Measurements from ENCODE around the gene DRD5.
A peak's percentile ranks its signal among the peaks of the same experiment; 100 is the strongest.

The DRD5 gene

GRCh38 chr4:9808077-9808476, 26.6 kb downstream of the DRD5 start:
- no peaks in the 10 kb centered on the region for H4K20me1 ChIP-seq (ENCODE audit: insufficient read depth, low read length)
- H3K9ac ChIP-seq (ENCODE audit: low read length): no peak overlapping the region
- peaks cover 15% of the 10 kb centered on the region for H3K4me1 ChIP-seq (ENCODE audit: low read length)
- H3K4me3 ChIP-seq (ENCODE audit: low read length): no peak overlapping the region
- H3K27me3 ChIP-seq (replicated peaks; ENCODE audit: insufficient read depth, low read length): 0 out of 2 replicates have a peak, but pooled peaks cover 4% of the 10 kb centered on the region
- no peaks in the 10 kb centered on the region for H3K9me3 ChIP-seq (replicated peaks; ENCODE audit: insufficient read depth, low read length)
- no peak overlapping the region for H3K4me2 ChIP-seq (ENCODE audit: low read depth, low read length)
- no peak for TF ChIP-seq EZH2 (optimal IDR thresholded peaks at IDR 0.05; ENCODE audit: low read depth, low read length)
- no peak for TF ChIP-seq EZH2phosphoT487 (IDR thresholded peaks at IDR 0.05; ENCODE audit: low read length)
- TF ChIP-seq, protein P1, sequence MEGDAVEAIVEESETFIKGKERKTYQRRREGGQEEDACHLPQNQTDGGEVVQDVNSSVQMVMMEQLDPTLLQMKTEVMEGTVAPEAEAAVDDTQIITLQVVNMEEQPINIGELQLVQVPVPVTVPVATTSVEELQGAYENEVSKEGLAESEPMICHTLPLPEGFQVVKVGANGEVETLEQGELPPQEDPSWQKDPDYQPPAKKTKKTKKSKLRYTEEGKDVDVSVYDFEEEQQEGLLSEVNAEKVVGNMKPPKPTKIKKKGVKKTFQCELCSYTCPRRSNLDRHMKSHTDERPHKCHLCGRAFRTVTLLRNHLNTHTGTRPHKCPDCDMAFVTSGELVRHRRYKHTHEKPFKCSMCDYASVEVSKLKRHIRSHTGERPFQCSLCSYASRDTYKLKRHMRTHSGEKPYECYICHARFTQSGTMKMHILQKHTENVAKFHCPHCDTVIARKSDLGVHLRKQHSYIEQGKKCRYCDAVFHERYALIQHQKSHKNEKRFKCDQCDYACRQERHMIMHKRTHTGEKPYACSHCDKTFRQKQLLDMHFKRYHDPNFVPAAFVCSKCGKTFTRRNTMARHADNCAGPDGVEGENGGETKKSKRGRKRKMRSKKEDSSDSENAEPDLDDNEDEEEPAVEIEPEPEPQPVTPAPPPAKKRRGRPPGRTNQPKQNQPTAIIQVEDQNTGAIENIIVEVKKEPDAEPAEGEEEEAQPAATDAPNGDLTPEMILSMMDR (IDR thresholded peaks at IDR 0.05; ENCODE audit: low read length): no peak
- no peaks in the 10 kb centered on the region for H3K36me3 ChIP-seq (replicated peaks; ENCODE audit: insufficient read depth, low read length)
- H3K9me2 ChIP-seq (replicated peaks; ENCODE audit: insufficient read depth, low read length): no peaks in the 10 kb centered on the region
- no peaks in the 10 kb centered on the region for H3K79me2 ChIP-seq (ENCODE audit: low read length)
- H3K27ac ChIP-seq (ENCODE audit: low read length): no peak overlapping the region
- H3F3A ChIP-seq (ENCODE audit: insufficient read depth, low read length): peaks cover 6% of the 10 kb centered on the region; the same call in 1 of the 2 replicates
- no peak overlapping the region for H2AFZ ChIP-seq (ENCODE audit: low read length)
- no peak for DNase-seq

GRCh38 chr4:9811806-9812205, 30.4 kb downstream of the DRD5 start:
- H3K79me2 ChIP-seq (ENCODE audit: low read length): no peaks in the 10 kb centered on the region
- no peak overlapping the region for H3K4me3 ChIP-seq (ENCODE audit: low read length)
- no peak overlapping the region for H3K4me2 ChIP-seq (ENCODE audit: low read depth, low read length)
- H3K9me2 ChIP-seq (replicated peaks; ENCODE audit: insufficient read depth, low read length): no peaks in the 10 kb centered on the region
- H3K27ac ChIP-seq (ENCODE audit: low read length): no peak overlapping the region
- no peaks in the 10 kb centered on the region for H3K9me3 ChIP-seq (replicated peaks; ENCODE audit: insufficient read depth, low read length)
- no peaks in the 10 kb centered on the region for H4K20me1 ChIP-seq (ENCODE audit: insufficient read depth, low read length)
- no peaks in the 10 kb centered on the region for H3K36me3 ChIP-seq (replicated peaks; ENCODE audit: insufficient read depth, low read length)
- no peak for DNase-seq
- H3K9ac ChIP-seq (ENCODE audit: low read length): no peak overlapping the region
- TF ChIP-seq EZH2 (optimal IDR thresholded peaks at IDR 0.05; ENCODE audit: low read depth, low read length) (no peak), EZH2phosphoT487 (IDR thresholded peaks at IDR 0.05; ENCODE audit: low read length) (no peak)
- TF ChIP-seq, protein P1 (IDR thresholded peaks at IDR 0.05; ENCODE audit: low read length): no peak
- 0 out of 2 replicates have a peak, but pooled peaks cover 4% of the 10 kb centered on the region for H3K27me3 ChIP-seq (replicated peaks; ENCODE audit: insufficient read depth, low read length)
- H3F3A ChIP-seq (ENCODE audit: insufficient read depth, low read length): peaks cover 10% of the 10 kb centered on the region; the same call in 1 of the 2 replicates
- H2AFZ ChIP-seq (ENCODE audit: low read length): no peak overlapping the region
- peaks cover 20% of the 10 kb centered on the region for H3K4me1 ChIP-seq (ENCODE audit: low read length)

- Histone ChIP-seq H3K9ac (ENCODE audit: low read length) (no peak overlapping the region), H3K4me1 (ENCODE audit: low read length) (peaks cover 20% of the 10 kb centered on the region), H2AFZ (ENCODE audit: low read length) (no peak overlapping the region), H3K4me2 (ENCODE audit: low read depth, low read length) (peak overlapping the region; percentile 27; the same call in 1 of the 2 replicates), H3K4me3 (ENCODE audit: low read length) (no peak overlapping the region), H3K27ac (ENCODE audit: low read length) (no peak overlapping the region), H4K20me1 (ENCODE audit: insufficient read depth, low read length) (no peaks in the 10 kb centered on the region), H3K9me3 (replicated peaks; ENCODE audit: insufficient read depth, low read length) (no peaks in the 10 kb centered on the region), H3K79me2 (ENCODE audit: low read length) (no peaks in the 10 kb centered on the region), H3K9me2 (replicated peaks; ENCODE audit: insufficient read depth, low read length) (no peaks in the 10 kb centered on the region), H3F3A (ENCODE audit: insufficient read depth, low read length) (peaks cover 10% of the 10 kb centered on the region; the same call in 1 of the 2 replicates), H3K36me3 (replicated peaks; ENCODE audit: insufficient read depth, low read length) (no peaks in the 10 kb centered on the region), H3K27me3 (replicated peaks; ENCODE audit: insufficient read depth, low read length) (0 out of 2 replicates have a peak, but pooled peaks cover 4% of the 10 kb centered on the region)
- DNase-seq: peak; percentile 57
- TF ChIP-seq EZH2phosphoT487 (IDR thresholded peaks at IDR 0.05; ENCODE audit: low read length) (no peak), EZH2 (optimal IDR thresholded peaks at IDR 0.05; ENCODE audit: low read depth, low read length) (no peak)
- TF ChIP-seq, protein P1 (IDR thresholded peaks at IDR 0.05; ENCODE audit: low read length): no peak
Measured at GRCh38 chr4:9812501-9813340, 31.3 kb downstream of the DRD5 start.

All from MM.1S (cell line).